ENCODE results near the gene DHX9. TPM values are rescaled to one million over a fixed set of nuclear protein-coding genes. Genes with fewer than 3 reads are reported as not detected.
"Not testable (repeated sequence)": the region's sequence is repeated elsewhere in the genome, so short reads cannot be mapped to it uniquely, and the experiment has no call there.

DHX9 gene
- total and polyA plus RNA-seq, 2 donors, result 79.1 to 188 TPM

GRCh38 chr1:182885591-182885990, 46.4 kb downstream of the DHX9 start:
- WGBS, result 92% methylated on average over 3 of the region's 3 CpGs

GRCh38 chr1:182886985-182887384, 47.8 kb downstream of the DHX9 start:
- Histone ChIP-seq H3K27ac (ENCODE audit: low read depth) (no peak overlapping the region), H3K4me3 (ENCODE audit: low read depth, low read length) (no peak overlapping the region), H3K4me1 (ENCODE audit: insufficient read depth) (no peaks in the 10 kb centered on the region), H3K36me3 (ENCODE audit: insufficient read depth) (peaks cover 10% of the 10 kb centered on the region)
- DNase-seq (ENCODE audit: extremely low spot score), result no peak
- WGBS, result 96% methylated on average over 11 of the region's 11 CpGs

More at GRCh38 chr1:182885591-182885990, 46.4 kb downstream of the DHX9 start:
- Histone ChIP-seq H3K4me3 (ENCODE audit: low read depth, low read length) (no peak overlapping the region), H3K27ac (ENCODE audit: low read depth) (no peak overlapping the region), H3K36me3 (ENCODE audit: insufficient read depth) (peaks cover 16% of the 10 kb centered on the region), H3K4me1 (ENCODE audit: insufficient read depth) (no peaks in the 10 kb centered on the region)
- no peak for DNase-seq (ENCODE audit: extremely low spot score)

- Histone ChIP-seq H3K4me3 (ENCODE audit: low read depth, low read length) (no peak overlapping the region), H3K4me1 (ENCODE audit: insufficient read depth) (no peaks in the 10 kb centered on the region), H3K36me3 (ENCODE audit: insufficient read depth) (peaks cover 8% of the 10 kb centered on the region), H3K27ac (ENCODE audit: low read depth) (no peak overlapping the region)
- 72% methylated on average over 7 of the region's 7 CpGs for WGBS
- DNase-seq (ENCODE audit: extremely low spot score), result no peak
Observed at GRCh38 chr1:182888736-182889531, 49.8 kb downstream of the DHX9 start.

- no peaks in the 10 kb centered on the region for H3K4me1 ChIP-seq (ENCODE audit: insufficient read depth)
- no peak overlapping the region for H3K4me3 ChIP-seq (ENCODE audit: low read depth, low read length)
- whole genome bisulfite sequencing, result 67% methylated on average over 6 of the region's 6 CpGs
- no peak for DNase-seq (ENCODE audit: extremely low spot score)
- H3K27ac ChIP-seq (ENCODE audit: low read depth), result no peak overlapping the region
- peaks cover 8% of the 10 kb centered on the region for H3K36me3 ChIP-seq (ENCODE audit: insufficient read depth)
Observed at GRCh38 chr1:182889997-182890396, 50.9 kb downstream of the DHX9 start.

- Histone ChIP-seq H3K4me3 (ENCODE audit: low read depth, low read length) (no peak overlapping the region), H3K36me3 (ENCODE audit: insufficient read depth) (peaks cover 6% of the 10 kb centered on the region), H3K27ac (ENCODE audit: low read depth) (no peak overlapping the region), H3K4me1 (ENCODE audit: insufficient read depth) (no peaks in the 10 kb centered on the region)
- no peak for DNase-seq (ENCODE audit: extremely low spot score)
- 90% methylated on average over 9 of the region's 9 CpGs for WGBS
Observed at GRCh38 chr1:182890927-182891610, 51.9 kb downstream of the DHX9 start.

- Histone ChIP-seq H3K4me3 (ENCODE audit: low read depth, low read length) (no peak overlapping the region), H3K36me3 (ENCODE audit: insufficient read depth) (no peaks in the 10 kb centered on the region), H3K4me1 (ENCODE audit: insufficient read depth) (no peaks in the 10 kb centered on the region), H3K27ac (ENCODE audit: low read depth) (no peak overlapping the region)
- no peak for DNase-seq (ENCODE audit: extremely low spot score)
- 61% methylated on average over 2 of the region's 2 CpGs for WGBS
Observed at GRCh38 chr1:182897696-182898095, 58.5 kb downstream of the DHX9 start.

GRCh38 chr1:182901946-182902345, 62.8 kb downstream of the DHX9 start:
- H3K4me3 ChIP-seq (ENCODE audit: low read depth, low read length); DNase-seq (ENCODE audit: extremely low spot score); H3K36me3 ChIP-seq (ENCODE audit: insufficient read depth); H3K27ac ChIP-seq (ENCODE audit: low read depth); H3K4me1 ChIP-seq (ENCODE audit: insufficient read depth): not testable (repeated sequence)
- WGBS, result 93% methylated on average over 5 of the region's 5 CpGs

- H3K4me3 ChIP-seq (ENCODE audit: low read depth, low read length), result no peak overlapping the region
- H3K36me3 ChIP-seq (ENCODE audit: insufficient read depth), result no peaks in the 10 kb centered on the region
- H3K27ac ChIP-seq (ENCODE audit: low read depth), result no peak overlapping the region
- H3K4me1 ChIP-seq (ENCODE audit: insufficient read depth), result no peaks in the 10 kb centered on the region
- 87% methylated on average over 2 of the region's 2 CpGs for WGBS
- no peak for DNase-seq (ENCODE audit: extremely low spot score)
Observed at GRCh38 chr1:182905321-182905720, 66.2 kb downstream of the DHX9 start.

- 50% methylated on average over 4 of the region's 4 CpGs for WGBS
- no peak for DNase-seq (ENCODE audit: extremely low spot score)
- Histone ChIP-seq H3K36me3 (ENCODE audit: insufficient read depth) (no peaks in the 10 kb centered on the region), H3K4me3 (ENCODE audit: low read depth, low read length) (no peak overlapping the region), H3K4me1 (ENCODE audit: insufficient read depth) (no peaks in the 10 kb centered on the region), H3K27ac (ENCODE audit: low read depth) (no peak overlapping the region)
Observed at GRCh38 chr1:182909578-182909977, 70.4 kb downstream of the DHX9 start.

GRCh38 chr1:182910143-182910542, 71.0 kb downstream of the DHX9 start:
- no peak overlapping the region for H3K4me3 ChIP-seq (ENCODE audit: low read depth, low read length)
- no peaks in the 10 kb centered on the region for H3K36me3 ChIP-seq (ENCODE audit: insufficient read depth)
- 96% methylated on average over 1 of the region's 1 CpG for WGBS
- H3K27ac ChIP-seq (ENCODE audit: low read depth), result no peak overlapping the region
- no peak for DNase-seq (ENCODE audit: extremely low spot score)
- no peaks in the 10 kb centered on the region for H3K4me1 ChIP-seq (ENCODE audit: insufficient read depth)

- 98% methylated on average over 3 of the region's 3 CpGs for WGBS
- H3K4me1 ChIP-seq (ENCODE audit: insufficient read depth), result no peaks in the 10 kb centered on the region
- H3K36me3 ChIP-seq (ENCODE audit: insufficient read depth), result no peaks in the 10 kb centered on the region
- H3K4me3 ChIP-seq (ENCODE audit: low read depth, low read length), result no peak overlapping the region
- DNase-seq (ENCODE audit: extremely low spot score), result no peak
- no peak overlapping the region for H3K27ac ChIP-seq (ENCODE audit: low read depth)
Observed at GRCh38 chr1:182913401-182913800, 74.3 kb downstream of the DHX9 start.

- no peak for DNase-seq (ENCODE audit: extremely low spot score)
- no peaks in the 10 kb centered on the region for H3K36me3 ChIP-seq (ENCODE audit: insufficient read depth)
- 71% methylated on average over 3 of the region's 3 CpGs for WGBS
- H3K27ac ChIP-seq (ENCODE audit: low read depth), result no peak overlapping the region
- no peak overlapping the region for H3K4me3 ChIP-seq (ENCODE audit: low read depth, low read length)
- no peaks in the 10 kb centered on the region for H3K4me1 ChIP-seq (ENCODE audit: insufficient read depth)
Observed at GRCh38 chr1:182917378-182917777, 78.2 kb downstream of the DHX9 start.

- H3K36me3 ChIP-seq (ENCODE audit: insufficient read depth), result no peaks in the 10 kb centered on the region
- WGBS, result 66% methylated on average over 1 of the region's 1 CpG
- no peaks in the 10 kb centered on the region for H3K4me1 ChIP-seq (ENCODE audit: insufficient read depth)
- H3K4me3 ChIP-seq (ENCODE audit: low read depth, low read length), result no peak overlapping the region
- DNase-seq (ENCODE audit: extremely low spot score), result no peak
- H3K27ac ChIP-seq (ENCODE audit: low read depth), result no peak overlapping the region
Observed at GRCh38 chr1:182925661-182926060, 86.5 kb downstream of the DHX9 start.
